CD4-positive, alpha-beta T cell treated with Interleukin-15 for 4 hours (primary cell): ENCODE data around the gene RBMS1.

Source experiments
- DNase-seq: peaks from one replicate; pipeline ENCODE4 v3.0.0-alpha.2; 2020; ENCODE audit warnings: low spot score

RBMS1 gene

DNA sequence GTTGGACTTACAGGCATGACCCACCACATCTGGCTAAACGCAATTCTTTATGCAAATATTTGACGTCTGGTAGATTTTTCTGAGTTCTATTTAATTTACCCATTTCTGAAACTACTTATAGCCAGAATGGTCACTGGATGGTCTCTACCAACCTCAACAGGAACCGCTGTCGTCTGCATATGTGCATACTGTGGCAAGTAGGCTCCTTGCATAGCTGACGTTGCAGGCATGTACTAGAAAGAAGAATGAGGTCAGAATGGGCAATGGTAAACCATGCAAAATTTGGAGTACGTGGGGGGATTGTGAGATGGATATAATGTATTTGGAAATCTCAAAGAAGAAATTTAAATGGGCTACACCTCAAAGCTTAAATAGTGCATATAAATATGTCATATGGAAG lies 216.5 kb downstream of the RBMS1 start:
- DNase-seq: no peak

DNA sequence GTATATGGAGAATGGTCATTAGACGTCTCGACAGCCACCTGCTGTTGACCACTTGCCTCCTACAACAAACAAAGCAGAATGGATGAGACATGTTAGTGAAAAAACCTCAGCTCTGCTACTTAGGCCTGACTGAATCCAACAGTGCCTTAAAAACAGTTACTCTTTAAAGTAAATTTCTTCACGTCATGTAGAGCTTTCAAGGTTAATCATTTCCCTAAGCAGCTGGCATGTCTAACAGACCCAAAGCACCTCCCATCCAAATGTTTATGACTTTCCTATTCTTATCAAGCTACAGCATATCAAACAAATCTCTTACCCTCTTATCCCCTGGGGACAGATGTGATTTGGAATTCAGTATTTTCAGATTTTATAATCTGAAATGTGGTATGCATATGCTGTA lies 218.0 kb downstream of the RBMS1 start:
- DNase-seq: no peak

DNA sequence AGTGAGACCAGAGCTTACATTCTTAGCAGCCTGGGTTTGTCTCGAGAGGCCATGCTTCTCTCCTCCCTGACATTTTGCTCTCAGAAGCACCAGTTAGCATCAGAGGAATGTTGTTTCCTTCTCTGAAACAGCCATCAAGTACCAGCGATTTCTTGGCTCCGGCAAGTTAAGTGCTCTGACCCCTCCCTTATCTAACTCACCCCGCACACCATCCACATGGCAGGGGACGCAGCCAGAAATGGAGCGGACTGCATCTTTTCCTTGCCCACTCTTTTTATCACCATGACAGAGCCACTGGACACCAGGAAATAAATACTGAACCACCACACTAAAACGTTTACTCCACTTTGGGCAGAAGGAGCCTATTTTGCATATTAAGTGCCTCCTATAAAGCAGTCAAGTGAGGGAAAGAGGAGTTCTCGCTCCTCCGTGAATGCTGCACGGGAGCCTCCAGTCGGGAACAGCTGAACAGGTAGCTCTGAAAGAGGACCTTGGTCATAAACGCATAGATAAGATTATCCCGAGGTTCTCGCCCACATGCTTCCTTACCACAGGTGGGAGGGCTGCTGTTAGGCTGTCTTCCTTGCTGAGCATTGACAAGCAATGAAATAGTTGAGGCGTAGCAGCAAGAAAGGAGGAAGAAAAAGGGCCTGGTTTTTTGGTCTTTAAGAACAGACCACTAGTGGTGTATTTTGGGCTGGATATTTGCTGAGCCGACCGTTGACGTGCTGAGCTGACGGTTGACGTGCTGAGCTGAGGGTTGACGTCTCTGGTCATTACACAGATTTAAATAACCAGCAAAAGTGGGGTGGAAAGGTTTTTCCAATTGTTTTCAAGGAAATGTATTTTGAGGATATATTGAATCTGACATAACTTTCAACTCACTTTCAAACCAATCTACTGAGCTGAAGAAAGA lies 222.2 kb downstream of the RBMS1 start:
- no peak for DNase-seq

DNA sequence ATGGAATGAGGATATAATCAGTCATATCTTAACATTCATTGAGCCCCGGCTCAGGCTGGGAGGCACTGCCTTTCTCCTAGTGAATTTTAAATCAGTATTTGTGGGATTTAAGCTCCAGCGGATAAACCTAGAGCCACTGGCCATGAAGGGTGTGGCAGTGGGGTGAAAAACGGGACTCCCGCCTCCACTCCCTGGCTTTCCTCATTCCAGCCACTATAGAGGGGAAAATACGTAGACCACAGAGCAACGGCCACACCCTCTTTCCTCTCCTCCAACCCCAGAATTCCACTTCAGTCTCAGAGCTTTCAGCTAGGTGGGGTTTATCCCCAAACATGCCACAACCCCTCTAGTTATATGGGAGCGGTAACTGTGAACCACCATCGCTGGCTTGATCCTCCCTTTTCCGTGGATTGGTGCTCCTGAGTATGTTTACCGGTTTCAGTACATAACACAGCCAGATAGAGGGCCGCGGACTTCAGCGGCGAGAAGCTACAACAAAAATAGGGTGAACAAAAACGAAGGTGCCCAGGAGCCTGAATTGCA lies 223.0 kb downstream of the RBMS1 start:
- no peak for DNase-seq

DNA sequence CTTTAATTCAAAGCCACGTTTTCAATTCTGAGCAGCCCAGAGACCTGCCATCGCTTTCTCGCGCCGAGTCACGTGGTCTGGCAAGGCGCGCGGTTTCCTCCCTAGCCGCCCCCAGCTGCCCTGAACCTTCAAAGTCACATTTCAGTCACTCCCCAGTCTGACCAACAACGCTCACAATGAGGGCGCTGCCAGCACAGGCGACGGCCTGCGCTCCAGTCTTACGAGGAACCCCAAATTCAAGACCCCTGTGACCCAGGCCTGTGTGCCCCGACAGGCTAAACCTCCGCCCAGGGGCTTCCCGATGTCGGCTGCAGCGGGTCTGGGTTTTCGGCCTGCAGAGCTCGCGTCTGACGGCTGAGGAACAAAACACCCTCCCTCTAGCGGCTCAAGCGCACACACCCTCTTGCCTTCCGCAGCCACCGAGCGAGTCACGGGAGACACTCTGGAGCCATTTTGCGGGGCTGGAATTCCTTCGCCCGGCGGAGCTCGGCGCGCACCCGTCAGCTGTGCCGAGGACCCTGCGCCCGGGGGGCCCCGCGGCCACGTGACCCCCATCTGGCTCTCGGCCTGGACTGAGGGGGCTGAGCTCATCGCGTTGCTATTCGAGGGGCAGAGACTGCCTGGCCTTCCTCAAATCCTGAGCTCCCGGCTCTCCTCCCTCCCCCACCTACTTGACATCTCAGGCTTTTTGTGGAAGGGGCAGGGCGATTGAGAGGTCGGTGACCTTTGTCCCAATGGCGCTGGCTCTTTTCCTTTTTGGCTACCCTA lies 223.6 kb downstream of the RBMS1 start:
- DNase-seq: peak; percentile 57

DNA sequence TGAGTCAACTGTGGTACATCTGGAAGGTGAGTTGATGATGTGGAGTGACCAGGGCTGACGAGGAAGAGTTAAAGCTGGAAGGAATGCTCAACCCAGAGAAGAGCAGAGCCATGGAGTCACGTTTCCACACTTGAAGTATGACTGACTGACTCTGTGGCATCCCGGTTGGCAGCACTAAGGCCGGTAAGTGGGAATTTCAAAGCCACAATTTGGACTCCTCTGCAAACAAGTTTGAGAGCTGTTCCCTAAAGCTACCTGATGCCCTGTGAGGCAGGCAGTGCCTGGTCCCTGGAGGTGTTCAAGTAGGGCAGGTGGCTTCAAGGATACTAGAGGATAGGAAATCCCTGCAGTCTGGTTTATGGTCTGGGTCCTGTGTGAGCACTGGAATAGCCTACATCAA lies 224.2 kb downstream of the RBMS1 start:
- no peak for DNase-seq

DNA sequence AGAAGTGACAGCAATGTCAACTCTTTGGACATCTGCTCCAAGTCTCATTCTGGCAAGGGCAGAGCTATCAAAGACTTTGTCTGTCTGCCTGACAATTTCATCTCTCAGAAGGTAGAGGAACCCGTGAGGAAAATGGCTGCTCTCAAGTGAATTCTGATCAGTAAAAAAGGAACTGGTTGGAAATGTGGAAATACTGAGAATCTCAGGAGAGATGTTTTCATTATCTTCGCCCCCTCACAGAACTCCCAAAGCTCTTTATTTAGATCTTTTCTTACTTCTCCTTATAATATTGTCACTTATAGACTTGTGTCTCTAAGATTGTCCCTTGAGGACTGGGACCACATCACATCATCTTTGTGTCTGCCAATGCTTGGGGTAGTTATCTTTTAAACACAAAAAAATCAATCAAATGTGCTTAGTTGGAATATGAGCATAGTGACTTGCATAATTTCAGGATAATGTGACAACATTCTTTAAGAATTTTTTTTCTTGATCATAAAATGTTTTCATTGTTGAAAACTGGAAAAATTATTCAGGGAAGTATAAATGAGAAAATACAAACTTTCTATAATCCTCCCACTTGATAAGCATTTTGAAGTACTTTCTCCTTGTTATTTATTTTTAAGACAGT lies 225.3 kb downstream of the RBMS1 start:
- DNase-seq: no peak

DNA sequence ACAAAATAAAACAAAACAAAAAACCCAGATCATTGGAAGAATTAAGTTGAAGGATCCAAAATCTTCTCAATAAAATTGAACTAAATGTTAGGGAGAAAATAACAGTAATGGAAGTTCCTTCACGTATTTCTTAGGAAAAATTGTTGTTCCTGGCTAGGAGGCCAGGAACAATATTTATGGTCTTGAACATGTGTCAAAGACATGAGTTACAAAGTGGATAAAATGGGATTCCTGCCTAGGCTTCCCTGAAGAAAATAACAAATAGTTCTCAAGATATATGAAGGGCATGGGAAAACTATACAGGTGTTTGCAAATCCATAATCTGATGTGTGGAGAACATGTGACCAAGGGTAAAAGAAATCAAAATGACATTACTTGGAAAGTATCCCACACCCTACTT lies 225.9 kb downstream of the RBMS1 start:
- DNase-seq: no peak

DNA sequence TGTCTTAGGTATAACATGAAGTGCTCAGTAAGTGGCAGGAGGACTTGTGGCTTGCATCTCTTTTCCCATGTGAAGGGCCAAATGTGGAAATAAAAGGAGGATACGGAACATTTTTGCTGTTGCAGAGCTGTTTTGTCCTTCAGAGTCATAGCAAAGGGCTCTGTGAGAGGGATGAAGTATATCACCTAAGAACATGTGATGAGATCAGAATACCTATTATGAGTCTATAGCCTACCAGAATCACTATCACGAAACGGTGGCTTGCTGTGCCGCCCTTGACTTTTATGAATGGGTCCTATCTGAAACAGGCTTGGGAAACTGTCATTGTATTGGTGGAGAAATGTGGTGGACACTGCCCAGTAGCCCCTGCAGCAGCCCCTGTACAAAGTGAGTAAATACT lies 226.6 kb downstream of the RBMS1 start:
- no peak for DNase-seq

DNA sequence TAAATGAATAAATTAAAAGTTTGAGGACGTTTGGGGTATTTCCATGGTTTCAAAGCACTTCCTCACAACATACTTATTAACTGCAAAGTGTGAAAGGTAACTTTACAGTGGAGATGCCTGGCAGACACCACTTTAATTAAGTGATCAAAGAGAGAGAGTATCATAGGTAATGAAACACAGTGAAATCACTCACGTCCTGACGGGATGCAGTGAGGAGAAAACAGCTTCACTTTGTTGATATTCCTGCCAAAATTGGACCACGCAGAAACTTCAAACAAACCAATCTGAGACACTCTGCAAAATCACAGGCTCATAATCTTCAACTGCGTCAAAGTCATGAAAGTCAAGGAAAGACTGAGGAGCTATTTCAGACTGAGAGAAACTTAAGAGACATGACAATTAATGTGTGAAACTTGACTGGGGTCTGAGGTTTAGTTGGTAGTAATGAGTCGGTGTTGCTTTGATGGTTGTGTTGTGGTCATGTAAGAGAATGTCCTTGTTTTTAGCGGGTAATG lies 227.5 kb downstream of the RBMS1 start:
- DNase-seq: no peak

DNA sequence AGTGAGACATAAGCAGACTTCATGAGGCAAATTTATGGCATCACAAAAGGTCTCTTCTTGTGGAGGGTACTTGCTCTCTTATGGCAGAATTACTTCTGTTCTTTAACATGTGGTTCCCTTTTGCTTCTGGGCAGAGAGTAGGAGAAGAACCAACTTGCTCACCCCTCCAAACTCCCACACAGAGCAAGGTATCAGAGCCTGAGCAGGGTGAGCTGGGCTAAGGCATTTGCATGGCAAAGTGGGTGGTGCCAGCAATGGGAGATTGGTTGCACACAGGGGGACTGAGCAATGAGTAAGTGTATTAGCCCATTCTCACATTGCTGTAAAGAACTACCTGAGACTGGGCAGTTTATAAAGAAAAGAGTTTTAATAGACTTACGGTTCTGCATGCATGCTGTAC lies 229.3 kb downstream of the RBMS1 start:
- no peak for DNase-seq

DNA sequence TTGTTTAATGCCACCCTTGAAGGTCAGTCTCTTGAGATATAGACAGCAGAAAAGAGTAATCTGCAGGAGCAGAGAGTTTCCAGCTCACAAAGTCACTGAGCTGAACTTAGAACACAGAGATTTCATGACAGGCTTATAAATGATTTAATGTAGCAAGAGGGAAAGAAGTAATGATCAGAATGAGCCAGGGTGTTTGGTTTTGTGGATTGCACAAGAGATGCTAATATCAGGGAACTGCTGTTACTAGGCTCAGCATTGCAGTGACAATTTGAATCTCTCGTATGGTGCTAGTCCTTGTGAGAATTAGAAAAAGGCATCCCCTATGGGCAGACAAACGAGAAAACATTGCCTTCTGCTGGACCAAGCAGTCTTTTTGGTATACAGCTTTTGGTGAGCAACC lies 231.9 kb downstream of the RBMS1 start:
- no peak for DNase-seq

DNA sequence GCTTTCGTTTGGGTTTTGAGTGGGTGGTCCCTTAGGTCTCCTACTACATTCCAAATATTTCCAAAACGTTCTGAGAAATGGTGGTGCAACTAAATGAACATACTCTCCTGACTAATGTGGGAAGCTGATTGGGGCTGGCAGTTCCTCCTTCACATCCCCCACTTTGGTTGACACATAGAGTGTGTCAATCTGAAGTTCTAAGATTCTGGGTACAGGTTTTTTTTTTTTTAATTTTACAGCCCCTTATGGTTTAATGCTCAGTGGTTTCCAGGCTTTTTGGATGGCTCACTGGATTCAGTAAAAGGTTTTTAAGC lies 235.2 kb downstream of the RBMS1 start:
- no peak for DNase-seq

DNA sequence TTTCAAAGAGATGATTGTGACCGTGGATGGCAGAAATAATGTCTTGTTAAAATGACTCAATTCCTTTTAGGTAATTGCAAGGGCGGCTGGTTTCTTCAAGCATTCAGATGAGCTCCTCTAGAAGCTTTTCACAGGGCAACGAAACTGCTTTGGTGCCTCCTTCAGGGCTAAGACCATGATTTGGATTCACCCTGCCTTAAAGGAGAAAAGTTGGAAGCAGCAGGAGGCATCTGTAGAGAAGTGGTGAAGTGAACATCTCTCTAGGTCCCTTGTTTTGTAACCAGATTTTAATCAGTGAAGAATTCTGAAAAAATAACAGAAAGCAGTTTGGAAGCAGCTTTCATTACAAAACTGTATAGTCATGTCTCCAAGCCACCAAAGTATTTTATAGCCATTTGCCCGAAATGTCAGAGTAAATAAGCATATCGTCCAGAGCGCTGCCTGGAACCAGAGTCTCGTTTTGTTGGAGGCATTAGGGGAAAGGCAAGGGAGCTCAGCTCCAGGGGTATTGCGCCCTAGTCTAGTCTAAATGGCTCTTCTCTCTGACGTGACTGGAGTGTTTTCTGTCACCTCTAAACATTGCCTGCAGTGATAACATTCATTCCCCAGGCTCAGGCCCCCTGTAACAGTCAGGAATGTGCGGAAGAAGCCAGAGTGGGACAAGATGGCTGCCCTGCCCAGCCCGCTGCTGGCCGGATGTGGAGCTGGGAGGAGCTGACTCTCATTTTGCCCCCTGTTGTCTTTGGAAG lies 235.7 kb downstream of the RBMS1 start:
- DNase-seq: no peak

DNA sequence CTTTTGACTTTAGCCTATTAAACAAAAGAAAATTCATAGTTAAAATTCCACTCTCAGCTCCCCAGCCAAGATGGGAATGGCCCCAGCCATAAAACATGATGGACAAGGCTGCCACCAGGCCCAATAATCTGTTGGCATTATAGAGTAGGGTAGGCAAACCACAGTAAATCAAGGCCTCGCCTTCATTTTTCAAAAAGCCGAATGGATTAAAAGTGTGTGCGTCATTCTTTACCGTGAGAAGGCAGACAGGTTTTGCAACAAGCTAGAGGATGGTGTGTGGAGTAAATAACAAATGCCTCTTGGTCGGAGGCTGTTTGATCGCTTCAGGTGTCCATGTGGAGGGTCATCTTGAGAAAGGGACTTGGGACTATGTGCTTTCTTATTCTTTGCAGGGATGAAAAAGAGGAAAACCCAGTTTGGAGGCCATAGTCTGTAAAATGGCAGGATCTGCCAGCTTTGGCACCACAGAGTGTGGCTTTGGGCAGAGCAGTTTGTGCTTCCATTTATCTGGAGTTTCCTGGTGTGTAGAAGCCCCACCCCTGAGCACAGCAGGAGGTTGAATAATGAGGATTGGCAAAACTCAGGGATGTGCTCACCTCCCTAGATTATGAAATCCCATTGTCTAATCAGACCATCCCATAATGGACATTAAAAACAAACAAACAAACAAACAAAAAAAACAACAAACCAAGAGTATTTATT lies 236.4 kb downstream of the RBMS1 start:
- no peak for DNase-seq

DNA sequence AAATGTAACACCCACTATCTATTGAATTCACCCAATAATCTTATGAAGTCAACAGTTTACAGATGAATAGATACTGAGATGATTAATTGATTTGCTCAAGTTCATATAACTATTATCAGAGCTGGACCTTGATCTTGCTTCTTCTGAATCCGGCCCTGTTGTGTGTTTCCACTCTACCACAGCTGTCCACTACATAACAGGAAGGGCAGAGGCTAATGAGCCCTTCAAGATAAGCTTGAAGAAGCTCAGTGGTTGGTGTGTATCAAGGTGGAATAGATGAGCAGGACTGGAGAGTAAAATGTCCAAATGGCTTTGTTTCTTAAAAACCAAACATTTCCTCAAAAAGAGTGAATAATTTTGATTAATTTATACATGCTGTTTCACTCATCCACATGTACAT lies 237.1 kb downstream of the RBMS1 start:
- no peak for DNase-seq

DNA sequence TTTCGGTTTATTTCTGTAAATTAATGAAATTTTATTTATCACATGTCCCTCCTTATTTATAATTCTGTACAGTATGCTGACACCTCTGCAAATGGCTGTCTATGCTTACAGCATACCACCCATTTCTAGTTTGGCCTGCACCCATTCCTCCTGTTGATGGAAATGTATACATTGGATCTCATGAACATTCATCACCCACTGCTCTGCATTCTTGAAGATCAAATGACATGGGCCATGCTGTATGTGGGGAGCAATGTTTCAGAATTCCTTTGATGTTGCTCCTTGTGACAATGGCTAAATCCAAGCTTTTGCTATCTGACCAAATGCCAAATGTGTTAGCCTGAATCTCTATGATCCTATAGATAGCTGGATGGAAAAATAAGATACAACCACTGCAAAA lies 238.2 kb downstream of the RBMS1 start:
- DNase-seq: no peak

DNA sequence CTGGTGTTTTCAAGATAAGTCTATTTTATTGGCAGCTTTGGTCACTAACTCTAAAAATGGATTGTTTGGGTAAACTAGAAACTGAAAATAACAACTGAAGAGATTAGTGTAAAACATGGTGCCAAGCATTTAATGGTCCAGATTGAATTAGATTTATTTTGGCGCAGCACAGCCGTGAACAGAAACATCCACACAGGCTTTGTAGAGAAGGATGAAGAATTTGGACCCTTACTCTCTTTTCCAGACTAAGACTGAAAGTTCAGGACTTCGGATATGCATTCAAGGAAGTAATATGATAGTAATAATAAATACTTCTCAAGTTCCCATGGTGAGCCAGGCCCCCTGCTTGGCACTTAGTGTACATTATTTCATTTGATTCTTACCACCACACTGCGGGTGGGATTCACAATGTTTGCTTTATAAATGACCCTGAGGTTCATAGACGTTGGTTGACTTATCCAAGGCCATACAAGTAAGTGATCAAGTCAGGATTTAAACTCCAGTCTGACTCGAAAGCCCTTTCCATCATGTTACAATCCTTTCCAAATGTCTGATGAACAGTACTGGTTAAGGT lies 239.3 kb downstream of the RBMS1 start:
- no peak for DNase-seq

DNA sequence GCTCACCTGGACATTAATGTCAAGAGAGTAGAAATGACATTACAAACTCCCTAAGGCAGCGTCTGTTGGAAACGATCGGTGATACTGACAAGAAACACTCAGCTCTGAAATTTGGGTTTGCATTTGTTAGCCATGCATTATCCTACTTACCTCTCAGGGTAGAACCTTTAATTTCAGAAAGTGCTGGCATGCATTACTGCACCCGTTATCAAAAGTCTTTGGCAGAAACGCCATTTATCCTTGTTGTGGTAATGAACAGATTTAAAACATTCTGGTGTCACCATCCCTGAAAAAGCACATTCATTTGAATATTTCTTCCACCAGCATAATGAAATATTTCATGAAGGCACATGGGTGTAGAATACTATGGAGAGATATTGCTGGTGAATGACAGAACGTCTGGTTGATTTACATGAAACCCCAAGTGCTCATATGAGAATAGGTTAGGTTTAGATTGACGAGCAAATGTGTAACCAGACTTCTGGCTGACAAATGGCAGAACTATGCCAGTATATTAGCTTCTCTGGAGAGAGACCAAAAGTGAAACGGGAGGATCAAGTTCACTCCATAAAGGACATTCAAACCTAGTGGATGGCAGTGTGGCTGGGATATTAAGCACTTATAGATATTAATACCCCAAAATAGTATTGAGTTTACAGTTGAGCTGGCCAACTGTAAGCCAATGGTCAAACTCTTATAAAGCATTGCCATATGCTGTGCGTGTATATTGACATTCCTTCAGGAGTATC lies 240.0 kb downstream of the RBMS1 start:
- no peak for DNase-seq

DNA sequence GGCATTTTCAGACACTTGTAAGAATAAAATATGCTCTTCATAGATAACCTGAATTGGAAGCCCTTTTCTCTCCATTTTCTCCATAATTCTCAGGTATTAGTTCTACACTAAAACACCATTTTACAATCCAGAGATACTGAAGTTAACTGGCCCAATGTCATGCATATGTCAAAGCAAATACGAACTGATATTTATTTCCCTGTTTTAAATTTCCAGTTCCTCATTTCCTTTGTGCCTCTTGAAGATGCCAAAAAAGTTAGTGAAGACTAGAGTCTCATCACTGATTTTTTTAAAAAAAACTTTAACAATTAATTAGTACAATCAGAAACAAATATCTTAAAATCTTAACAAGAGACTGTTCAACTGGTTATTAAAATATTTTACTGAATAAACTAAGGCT lies 240.7 kb downstream of the RBMS1 start:
- no peak for DNase-seq
